ENCODE results near the gene CRYGN. TPM values are rescaled to one million over a fixed set of nuclear protein-coding genes. Genes with fewer than 3 reads are reported as not detected.

CRYGN gene
- total RNA-seq, 1 donor from 2014 or later = 3.9 TPM

DNA sequence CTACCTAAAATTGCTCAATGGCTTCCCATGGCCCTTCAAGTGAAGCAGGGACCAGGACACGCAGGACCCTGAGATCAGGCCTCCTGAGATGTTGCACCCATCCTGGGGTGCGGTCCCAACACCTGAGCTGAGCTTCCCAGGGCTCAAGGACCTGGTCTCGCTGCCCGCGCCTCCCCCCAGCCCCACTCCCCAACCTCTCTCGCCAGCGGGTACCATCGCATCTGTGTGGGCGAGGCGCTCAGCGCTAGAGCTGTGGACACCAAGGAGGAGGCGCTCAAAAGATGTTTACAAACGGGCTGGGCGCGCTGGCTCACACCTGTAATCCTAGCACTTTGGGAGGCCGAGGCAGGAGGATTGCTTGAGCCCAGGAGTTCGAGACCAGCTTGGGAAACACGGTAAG, 7.4 kb upstream of the CRYGN start:
- no peak for ATAC-seq
- intact Hi-C loops (cut with DNase I) = no loop called here
- peak; percentile 59 for DNase-seq (ENCODE audit: low spot score)

DNA sequence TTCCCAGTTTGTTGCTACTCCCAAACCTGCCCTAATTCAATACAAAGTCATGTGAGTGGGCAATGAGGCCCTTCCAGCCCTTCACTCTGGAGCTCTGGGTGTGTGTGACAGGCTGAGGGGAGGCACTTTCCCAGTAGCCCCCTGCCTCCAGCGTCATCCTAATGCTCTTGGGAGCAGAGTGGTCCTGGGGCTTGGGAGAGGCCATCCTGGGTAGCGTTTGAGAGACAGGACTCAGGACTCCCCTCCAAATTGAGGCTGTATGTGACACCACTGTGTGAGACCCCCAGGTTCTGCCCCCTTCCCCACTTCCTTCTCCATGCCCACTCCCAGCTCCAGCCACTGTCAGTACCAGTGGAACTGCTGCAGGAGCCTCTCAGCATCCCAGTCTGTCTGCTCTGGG, 6.5 kb upstream of the CRYGN start:
- ATAC-seq (no peak), DNase-seq (ENCODE audit: low spot score) (peak; percentile 25)
- intact Hi-C loops (cut with DNase I) = no loop called here

DNA sequence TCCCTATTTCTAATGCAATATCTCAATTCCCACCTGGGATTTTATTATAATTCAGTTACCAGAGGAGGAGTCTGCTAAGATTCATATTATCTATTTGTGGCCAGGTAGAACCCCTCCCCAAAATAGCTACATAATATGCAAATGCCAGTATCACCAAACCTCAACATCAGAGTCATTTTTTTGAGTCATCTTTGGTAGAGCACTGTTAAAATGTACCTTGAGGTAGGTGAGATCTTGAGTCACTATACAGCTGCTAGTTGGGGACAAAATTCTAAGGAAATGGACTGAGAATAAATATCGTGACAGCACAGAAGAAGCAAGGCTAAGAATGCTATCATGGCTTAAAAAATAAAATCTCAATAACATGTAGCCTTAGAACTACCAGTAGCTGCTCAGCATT, 4.7 kb upstream of the CRYGN start:
- intact Hi-C loops (cut with DNase I) = no loop called here
- ATAC-seq (no peak), DNase-seq (ENCODE audit: low spot score) (no peak)

DNA sequence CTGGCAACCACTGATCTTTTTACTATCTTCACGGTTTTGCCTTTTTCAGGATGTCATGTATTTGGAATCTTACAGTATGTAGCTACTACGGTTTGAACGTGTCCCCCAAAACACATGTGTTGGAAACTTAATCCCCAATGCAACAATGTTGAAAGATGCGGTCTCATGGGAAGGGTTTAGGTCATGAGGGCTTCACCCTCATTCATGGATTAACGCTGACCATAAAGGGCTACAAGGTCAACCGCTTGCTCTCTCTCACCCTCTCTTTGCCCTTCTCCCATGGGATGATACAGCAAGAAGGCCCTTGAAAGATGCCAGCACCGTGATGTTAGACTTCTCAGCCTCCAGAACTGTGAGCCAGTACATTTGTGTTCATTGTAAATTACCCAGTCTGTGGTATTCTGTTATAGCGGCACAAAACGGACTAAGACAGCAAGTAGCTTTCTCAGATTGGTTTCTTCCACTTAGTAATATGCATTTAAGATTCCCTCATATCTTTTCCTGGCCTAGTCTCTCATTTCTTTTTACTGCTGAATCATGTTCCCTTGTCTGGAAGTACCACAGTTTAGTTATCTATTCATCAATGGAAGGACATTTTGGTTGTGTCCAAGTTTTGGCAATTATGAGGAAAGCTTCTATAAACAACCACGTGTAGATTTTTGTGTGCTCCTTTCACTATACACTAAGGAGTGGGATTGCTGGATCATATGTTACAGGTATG, 3.0 kb upstream of the CRYGN start:
- DNase-seq (ENCODE audit: low spot score) (peak; percentile 14), ATAC-seq (no peak)
- intact Hi-C loops (cut with DNase I) = no loop called here

DNA sequence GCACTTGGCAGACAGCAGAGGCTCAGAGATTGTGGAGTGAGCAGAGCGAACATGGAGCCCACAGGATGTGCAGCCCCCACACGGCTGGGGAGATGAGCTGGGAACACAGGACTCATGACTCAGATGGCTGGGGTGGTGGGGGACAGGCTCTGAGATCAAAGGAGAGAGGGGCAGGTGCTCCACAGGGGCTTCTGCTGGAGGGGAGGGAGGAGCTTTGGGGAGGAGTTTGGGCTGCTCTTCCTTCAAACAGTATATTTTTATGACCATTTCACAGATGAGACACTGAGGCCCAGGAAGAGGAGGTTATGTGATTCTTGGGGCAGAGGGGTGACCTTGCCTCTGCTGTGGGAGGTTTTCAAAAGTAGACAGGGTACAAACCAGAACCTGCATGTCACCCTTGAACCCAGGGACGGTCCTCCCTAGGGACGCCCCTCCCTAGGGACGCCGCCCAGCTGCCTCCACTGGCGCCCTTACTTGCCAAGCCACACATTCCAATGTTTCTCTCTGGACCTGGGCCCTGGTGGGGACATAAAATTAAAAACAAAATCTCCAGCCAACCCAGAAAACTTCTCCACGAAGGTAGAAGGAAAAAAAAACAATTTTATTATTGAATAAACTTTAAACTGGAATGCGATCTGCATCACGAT, 981 bp upstream of the CRYGN start:
- peak; percentile 25 for ATAC-seq
- intact Hi-C loops (cut with DNase I) = no loop called here
- peak; percentile 62 for DNase-seq (ENCODE audit: low spot score)

DNA sequence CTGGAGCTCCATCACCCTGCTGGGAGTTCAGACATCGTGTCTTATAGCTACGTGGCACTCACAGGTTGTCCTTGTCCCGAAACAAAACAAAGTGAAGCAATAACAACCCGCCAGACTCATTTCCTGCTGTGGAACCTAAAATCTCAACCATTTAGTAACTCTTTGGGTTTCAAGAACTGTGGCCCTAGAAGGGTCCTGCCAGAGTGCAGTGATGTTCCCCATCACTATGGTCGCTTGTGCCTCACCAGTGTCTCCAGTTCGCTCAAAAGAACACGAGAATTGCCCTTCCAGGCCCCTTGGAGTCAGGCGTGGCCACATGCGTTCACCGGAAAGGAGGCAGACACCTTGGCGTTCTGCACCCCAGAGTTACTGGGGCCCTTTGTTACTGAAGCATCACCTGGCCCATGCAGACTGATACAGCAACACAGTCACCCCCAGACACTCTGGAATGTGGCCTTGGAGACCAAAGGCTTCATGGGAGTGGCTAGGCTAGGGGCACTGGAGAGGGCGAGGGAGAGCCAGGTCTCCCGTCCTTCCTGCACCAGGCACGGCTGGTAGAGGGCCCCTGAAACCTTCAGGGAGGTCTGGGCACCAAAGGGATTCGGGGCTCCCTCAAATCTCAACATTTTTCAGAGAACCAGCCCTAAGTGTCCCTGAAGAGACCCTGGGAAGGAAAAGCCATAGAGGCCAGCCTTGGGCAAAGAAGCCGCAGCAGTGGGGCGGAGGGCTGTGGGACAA, 908 bp downstream of the CRYGN start:
- intact Hi-C loops (cut with DNase I) = no loop called here
- DNase-seq (ENCODE audit: low spot score) = peak; percentile 53
- ATAC-seq = no peak

DNA sequence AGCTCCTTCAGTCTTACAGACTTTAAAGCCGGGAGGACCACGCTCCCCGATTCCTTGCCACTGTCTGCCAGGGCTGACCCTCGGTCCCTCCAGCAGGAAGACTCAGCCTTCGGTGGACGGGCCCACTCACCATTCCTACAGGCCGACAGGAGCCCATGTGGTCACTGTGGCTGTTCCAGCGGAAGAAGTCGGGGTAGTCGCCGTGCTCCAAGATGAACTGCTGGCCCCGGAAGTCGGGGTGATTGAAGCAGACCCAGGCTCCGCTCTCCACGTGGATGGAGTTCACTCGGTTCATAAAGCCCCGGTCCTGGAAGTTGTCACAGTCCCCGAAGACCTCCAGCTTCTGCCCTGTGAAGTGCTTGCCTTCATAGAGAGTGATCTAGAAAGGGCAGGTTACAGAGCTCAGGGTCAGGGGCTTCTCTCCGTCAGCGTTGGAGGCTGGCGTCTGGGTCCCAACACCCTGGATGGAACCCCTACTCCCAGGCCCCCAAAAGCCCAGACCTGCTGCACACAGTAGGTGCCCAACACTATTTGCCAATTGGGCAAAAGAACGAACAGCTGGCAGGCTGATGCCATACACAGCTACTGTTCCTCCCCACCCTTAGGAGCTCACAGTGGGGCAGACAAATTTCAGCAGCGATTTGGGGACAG, 1.9 kb downstream of the CRYGN start:
- ATAC-seq (no peak), DNase-seq (ENCODE audit: low spot score) (peak; percentile 40)
- intact Hi-C loops (cut with DNase I) = no loop called here

DNA sequence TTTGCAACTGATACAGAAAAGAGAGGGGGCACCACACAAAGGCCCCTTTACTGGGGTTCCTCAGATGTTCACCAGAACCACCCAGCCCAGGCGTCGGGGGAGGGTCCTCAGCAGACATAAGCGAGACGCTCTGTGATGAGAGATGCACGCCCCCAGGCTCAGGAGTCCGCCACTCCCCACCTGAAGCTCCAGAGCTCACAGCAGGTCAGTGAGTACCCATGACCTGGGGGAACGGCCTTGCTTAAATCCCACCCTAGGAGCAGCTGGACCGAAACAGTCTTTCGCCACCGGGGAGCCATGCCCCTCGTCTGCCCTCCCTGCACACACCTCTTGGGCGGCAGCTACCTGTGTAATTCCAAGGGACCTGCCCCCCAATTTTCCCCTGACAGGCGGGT, 2.8 kb downstream of the CRYGN start:
- ATAC-seq (no peak), DNase-seq (ENCODE audit: low spot score) (no peak)
- intact Hi-C loops (cut with DNase I) = no loop called here

DNA sequence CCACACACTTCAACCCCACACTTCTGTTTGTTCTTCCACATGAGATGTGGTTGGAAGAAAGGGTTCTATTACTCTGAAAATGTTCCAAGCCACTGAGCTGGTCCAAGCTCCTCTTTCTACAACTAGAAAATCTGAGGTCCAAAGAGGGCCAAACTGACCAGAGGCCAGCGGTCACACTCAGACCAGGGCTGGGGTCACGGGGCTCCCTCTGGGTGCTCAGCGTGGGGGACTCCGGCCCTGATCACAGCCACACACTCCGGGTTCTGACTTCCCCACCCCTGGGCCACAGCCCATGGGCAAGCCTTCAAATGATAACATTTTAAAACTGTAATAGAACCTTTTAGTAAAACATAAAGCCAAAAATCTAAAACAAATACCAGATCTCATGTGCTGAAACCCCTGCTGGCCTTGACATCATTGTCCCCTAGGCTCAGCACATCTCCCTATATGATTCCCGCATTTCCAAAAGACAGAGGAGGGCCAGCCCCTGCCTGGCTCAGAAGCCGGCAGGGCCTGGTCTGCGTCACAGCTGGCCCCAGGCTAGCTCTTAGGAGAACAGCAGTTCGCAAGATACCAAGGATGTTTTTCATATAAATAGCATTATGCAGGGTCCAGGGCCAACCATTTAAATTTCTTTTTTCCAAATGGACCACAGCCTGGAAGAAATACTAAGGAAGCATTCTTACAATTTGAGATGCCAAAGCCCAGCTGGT, 3.3 kb downstream of the CRYGN start:
- intact Hi-C loops (cut with DNase I) = no loop called here
- ATAC-seq = peak; percentile 52
- no peak for DNase-seq (ENCODE audit: low spot score)

DNA sequence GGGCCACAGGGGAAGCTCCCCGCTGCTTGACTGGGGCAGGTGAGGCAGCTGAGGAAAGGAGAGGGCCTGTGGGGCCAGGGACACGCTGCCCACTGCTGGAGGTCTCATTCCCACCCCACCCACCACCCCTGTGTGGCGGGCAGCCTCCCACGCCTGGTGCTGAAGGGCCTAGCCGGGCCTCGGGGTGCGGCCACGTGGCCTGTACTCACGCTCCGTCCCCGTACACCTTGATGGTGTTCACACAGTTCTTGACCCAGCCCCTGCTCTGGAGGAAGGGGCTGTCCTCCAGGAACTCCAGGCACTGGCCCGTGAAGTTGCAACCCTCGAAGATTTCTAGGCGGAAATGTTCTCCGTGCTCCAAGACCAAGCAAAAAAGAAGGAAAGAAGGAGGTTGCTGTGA, 4.0 kb downstream of the CRYGN start:
- DNase-seq (ENCODE audit: low spot score) = no peak
- ATAC-seq = no peak
- intact Hi-C loops (cut with DNase I) = no loop called here

DNA sequence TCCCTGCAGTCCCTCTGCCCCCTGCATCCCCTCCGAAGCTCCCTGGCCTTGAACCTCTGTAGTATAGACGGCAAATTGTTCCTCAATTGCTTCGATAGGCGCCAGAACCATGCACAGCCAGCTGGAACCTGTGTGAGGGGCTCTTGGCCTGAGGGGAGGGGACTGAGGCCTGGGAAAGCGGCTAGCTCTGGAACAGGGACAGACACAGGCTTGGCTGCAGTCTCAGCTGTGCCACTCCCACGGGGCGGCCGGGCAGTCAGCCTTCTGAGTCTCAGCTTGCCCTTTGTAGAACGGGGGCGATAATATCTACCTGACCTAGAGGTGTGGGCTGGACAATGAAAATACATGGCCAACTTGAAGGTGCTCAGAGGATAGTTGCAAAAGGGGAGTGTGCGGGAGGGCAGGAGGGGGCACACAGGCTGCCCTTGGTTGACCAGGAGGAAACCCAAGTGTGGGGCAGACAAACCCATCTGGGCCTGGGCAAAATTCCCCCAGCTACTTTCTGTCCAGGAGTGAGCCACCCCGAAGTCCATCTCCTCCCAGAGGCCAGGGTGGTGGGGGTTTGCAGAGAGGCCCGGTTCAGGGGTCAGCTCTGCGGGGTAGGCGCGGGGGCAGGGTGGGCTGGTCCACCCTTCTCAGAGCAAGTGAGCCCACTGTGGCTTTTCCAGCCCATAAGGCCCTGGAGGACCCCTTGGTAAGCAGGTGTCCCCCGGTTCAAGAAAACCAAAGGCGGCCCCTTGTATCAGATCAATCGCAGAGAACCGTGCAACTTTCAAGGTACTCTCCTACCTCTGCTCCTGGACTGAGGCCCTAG, 4.6 kb downstream of the CRYGN start:
- DNase-seq (ENCODE audit: low spot score) (no peak), ATAC-seq (no peak)
- intact Hi-C loops (cut with DNase I) = no loop called here

DNA sequence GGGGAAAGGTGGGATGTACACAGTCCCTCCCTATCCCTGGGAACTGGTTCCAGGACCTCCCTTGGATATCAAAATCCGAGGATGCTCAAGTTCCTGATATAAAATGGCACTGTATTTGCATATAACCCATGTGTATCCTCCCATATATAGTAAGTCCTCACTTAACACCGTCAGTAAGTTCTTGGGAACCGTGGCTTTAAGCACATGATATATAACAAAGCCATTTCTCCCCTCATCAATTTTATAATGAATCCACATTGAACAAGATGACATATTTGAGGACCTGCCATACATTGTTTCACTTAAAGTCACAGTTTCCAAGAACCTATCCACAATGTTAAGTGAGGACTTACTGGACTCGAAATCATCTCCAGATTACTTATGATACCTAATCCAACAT, 5.4 kb downstream of the CRYGN start:
- no peak for ATAC-seq
- no peak for DNase-seq (ENCODE audit: low spot score)
- intact Hi-C loops (cut with DNase I) = no loop called here

DNA sequence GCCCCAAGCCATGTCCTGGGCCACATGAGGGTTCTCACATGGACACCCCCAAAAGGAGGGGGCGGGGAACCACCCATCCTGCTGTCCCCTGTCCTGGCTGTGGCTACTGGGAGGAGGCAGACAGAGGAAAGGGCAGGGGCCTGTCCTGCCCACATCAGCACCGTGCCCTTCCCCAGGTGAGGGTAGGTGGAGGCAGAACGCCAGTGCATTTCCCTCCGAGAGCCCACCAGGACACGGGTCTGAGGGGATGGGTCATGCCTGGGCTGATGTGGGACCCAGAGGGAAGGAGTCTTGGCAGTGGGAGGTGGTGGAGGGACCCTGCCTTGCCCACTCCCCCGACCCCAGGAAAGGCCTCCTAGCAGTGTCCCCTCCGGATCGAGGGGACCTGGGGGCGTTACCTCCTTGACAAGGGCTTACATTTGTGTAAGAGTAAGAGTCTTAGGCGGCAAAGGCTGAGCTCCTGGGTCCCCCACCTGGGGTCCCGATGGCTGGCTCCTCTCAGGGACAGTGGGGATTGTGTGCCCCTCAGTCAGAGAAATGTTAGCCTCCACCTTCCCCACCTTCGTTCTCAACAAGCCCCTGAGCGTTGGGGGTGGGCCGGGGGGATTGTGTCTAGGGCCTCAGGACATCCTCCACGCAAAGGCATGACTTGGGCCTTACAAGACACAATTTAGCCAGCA, 6.1 kb downstream of the CRYGN start:
- intact Hi-C loops (cut with DNase I) = no loop called here
- ATAC-seq (no peak), DNase-seq (ENCODE audit: low spot score) (no peak)

DNA sequence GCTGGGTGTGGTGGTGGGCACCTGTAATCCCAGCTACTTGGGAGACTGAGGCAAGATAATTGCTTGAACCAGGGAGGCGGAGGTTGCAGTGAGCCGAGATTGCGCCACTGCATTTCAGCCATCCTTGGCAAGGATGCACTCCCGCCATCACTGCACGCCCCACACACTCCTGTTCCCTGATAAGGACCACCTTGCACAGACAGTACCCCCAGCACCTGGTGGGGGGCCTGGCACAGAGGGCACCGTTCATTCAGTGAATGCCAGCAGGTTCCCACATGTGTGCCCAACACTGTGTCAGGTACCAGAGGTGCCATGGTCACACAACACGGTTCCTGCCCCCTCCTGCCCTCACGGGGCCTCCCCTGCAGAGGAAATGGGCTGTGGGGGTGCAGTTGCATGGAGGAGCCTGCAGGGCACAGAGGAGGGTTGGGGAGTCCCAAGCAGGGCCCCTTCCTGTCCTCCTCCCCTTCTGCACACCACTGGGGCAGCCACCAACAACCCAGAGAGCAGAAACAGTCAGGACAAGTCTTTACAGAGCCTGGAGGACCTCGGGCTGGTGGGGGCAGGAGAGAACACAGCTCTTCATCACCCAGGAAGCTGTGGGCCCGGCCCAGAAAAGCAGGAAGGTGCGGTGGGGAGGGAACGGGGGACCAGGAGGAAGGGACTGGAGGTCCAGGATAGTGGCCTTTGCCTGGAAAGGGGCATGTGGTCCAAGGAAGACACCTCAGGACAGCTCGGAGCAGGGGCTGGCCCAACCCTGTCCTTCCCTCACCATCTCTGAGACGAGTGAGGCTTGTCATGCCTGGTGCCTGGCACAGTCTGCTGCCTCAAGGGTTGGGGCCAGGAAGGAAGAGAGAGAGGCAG, 7.1 kb downstream of the CRYGN start:
- intact Hi-C loops (cut with DNase I) = no loop called here
- peak; percentile 52 for DNase-seq (ENCODE audit: low spot score)
- ATAC-seq = no peak

DNA sequence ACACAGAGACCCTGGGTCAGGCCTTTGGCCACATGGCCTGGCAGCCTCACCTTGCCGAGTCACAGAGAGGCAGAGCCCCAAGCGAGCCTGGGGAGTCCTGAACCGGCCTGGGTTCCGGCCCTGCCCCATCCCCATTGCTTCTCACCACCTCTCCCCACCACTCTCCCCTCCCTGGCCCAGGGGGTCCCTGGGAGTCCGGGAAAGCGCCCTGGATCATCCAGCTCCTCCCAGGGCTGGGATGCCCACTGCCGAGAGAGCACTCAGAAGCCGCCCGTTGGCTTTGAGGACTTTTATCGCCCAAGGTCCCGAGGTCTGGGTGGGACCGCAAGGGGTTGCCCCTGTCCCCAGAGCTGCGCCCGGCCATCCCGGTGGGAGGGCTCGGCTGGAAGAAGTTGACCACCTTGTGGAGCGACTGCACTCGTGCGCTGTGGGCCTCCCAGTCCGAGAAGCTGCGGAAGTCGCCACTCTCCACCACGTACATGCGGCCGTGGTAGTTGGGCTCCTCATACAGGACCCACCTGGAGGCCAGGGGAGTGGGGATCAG, 8.1 kb downstream of the CRYGN start:
- DNase-seq (ENCODE audit: low spot score) = no peak
- intact Hi-C loops (cut with DNase I) = no loop called here
- ATAC-seq = no peak

DNA sequence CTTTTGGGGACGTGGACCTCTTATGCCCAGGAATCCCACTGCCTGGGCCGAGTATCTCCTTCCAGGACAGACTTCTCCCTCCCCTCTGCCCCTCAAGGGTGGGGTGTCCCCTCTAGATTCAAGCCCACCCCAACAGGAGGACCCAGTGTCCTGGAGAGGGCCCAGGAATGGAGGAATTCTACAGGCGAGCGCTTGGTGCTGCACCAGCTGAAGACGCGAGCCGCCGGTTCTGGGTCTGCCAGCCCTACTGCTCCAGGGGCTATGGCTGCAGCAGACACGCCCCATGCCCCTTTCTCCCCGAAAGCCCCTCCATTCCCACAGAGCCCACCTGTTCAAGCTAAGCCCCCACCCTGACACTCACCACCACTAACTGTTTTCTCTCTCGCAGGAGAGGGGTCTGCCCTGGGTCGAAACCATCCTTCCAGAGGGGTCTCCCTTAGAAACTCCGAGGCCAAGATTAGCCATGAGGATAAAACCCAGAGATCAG, 8.6 kb downstream of the CRYGN start:
- intact Hi-C loops (cut with DNase I) = no loop called here
- DNase-seq (ENCODE audit: low spot score) (no peak), ATAC-seq (no peak)
